SJCRH30 (cell line): ENCODE results near the gene C4orf17. TPM values are rescaled to one million over a fixed set of nuclear protein-coding genes. Genes with fewer than 3 reads are reported as not detected.

Experiments used
- DNase-seq, 2 experiments: peaks; one replicate each; pipeline ENCODE4 v3.0.0-alpha.2; 2015 to 2020
- H3K27ac ChIP-seq: fragments of 250-450 bp; sonication (Bioruptor Pico); 2 replicates; pipeline ENCODE4 v1.5.1; 2020; ENCODE audit warnings: mild to moderate bottlenecking, moderate library complexity
- H3K27me3 ChIP-seq: fragments of 250-450 bp; sonication (Bioruptor Pico); 2 replicates; pipeline ENCODE4 v1.5.1; 2020; ENCODE audit warnings: mild to moderate bottlenecking, moderate library complexity
- H3K36me3 ChIP-seq: fragments of 250-450 bp; sonication (Bioruptor Pico); 2 replicates; pipeline ENCODE4 v1.5.1; 2020; ENCODE audit warnings: mild to moderate bottlenecking, moderate library complexity
- H3K4me1 ChIP-seq: fragments of 250-450 bp; sonication (Bioruptor Pico); 2 replicates; pipeline ENCODE4 v1.5.1; 2020; ENCODE audit warnings: mild to moderate bottlenecking, moderate library complexity
- H3K4me3 ChIP-seq: fragments of 250-450 bp; sonication (Bioruptor Pico); 2 replicates; pipeline ENCODE4 v1.5.1; 2020; ENCODE audit warnings: mild to moderate bottlenecking, moderate library complexity
- H3K9me3 ChIP-seq: fragments of 250-450 bp; sonication (Bioruptor Pico); replicated peaks from 2 replicates; pipeline ENCODE4 v1.5.1; 2020; ENCODE audit warnings: mild to moderate bottlenecking, moderate library complexity
- total RNA-seq: library from RNA; depleted of rRNA; stranded (reverse); fragments of >200 nt; shearing (Covaris generic); gene quantifications from 2 replicates; pipeline ENCODE4 v1.2.3, GENCODE V29; 2014; rRNA removed

C4orf17 gene
- total RNA-seq, 1 experiment from 2014 or later: not detected

GRCh38 chr4:99572527-99573240 is 61.9 kb downstream of the C4orf17 start:
- no peaks in the 10 kb centered on the region for H3K9me3 ChIP-seq
- H3K36me3 ChIP-seq: no peaks in the 10 kb centered on the region
- H3K4me3 ChIP-seq: no peak overlapping the region
- no peaks in the 10 kb centered on the region for H3K4me1 ChIP-seq
- DNase-seq: no peak
- no peak overlapping the region for H3K27ac ChIP-seq
- H3K27me3 ChIP-seq: no peaks in the 10 kb centered on the region

DNA sequence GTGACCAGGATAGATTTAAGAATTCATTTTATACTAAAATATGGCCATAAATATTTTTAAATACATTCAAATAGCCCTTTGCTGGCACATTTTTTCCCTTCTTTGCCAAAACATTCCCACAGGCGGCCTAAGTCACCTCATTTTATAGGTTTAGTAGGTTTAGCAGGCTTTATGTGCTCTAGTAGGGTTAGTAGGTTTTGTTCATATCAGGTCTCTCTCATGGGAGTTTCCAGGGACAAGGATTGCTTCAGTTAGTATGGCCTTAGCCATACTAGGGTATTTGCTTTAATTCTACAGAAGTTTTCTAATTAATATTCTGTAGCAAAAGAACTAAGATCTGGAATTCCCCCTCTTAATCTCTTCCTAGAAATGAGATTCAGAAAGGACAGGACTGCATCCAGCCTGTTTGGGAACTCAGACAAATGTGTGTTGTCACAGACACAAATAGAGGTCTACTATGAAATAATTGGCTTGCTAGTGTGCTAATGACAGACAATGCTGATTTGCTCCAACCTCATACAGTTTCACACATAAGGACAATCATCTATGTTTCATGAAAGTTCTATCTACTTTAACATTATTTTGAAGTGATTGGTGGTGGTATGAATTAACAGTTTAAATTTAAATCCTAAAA is 63.0 kb downstream of the C4orf17 start:
- no peaks in the 10 kb centered on the region for H3K27me3 ChIP-seq

DNA sequence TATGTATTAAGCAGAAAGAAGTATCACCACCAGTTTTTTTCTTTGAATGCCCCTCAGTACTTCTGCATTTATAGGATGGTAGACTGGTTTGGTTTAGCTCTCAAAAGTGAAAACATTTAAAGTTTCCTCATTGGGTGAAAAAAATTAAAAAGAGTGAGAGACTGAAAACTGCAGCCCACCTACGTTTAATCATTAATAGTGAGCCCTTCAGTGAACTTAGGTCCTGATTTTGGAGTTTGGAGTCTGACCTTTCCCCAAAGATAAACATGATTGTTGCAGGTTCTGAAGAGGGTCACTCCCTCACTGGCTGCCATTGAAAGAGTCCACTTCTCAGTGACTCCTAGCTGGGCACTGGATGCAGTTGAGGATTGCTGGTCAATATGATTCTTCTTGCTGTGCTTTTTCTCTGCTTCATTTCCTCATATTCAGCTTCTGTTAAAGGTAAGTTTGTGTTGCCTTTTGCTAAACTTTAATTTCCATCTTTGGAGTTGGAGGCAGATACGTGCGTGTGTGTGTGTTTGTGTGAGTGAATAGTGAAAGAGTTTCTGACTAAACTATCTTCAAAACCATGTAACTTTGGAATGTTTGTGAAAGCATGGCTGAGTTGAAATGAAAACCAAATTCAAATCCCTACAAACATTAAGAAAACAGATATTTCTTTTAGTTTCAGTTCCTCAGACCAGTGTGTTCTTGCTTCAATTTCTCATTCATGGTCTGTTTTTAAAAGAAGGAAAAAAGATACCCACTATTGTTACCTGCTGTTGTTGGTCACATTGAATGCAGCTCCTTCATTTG is 63.9 kb downstream of the C4orf17 start, which contains the start of gene MTTP:
Gene MTTP, plus strand, starts transcription at position 295 of the 795 bp plus-strand sequence. Its CDS starts 86 bp downstream, at position 381.
- H3K9me3 ChIP-seq: no peaks in the 10 kb centered on the region
- no peaks in the 10 kb centered on the region for H3K4me1 ChIP-seq
- H3K4me3 ChIP-seq: no peak within 1 kb of the TSS
- no peak for DNase-seq
- no peaks in the 10 kb centered on the region for H3K27me3 ChIP-seq
- H3K36me3 ChIP-seq: no peaks in the 10 kb centered on the region
- no peak within 1 kb of the TSS for H3K27ac ChIP-seq

More for the DNA sequence above, 63.0 kb downstream of the C4orf17 start:
- no peaks in the 10 kb centered on the region for H3K4me1 ChIP-seq
- no peaks in the 10 kb centered on the region for H3K36me3 ChIP-seq
- H3K9me3 ChIP-seq: no peaks in the 10 kb centered on the region
- H3K27ac ChIP-seq: no peak overlapping the region
- DNase-seq: no peak
- H3K4me3 ChIP-seq: no peak overlapping the region

DNA sequence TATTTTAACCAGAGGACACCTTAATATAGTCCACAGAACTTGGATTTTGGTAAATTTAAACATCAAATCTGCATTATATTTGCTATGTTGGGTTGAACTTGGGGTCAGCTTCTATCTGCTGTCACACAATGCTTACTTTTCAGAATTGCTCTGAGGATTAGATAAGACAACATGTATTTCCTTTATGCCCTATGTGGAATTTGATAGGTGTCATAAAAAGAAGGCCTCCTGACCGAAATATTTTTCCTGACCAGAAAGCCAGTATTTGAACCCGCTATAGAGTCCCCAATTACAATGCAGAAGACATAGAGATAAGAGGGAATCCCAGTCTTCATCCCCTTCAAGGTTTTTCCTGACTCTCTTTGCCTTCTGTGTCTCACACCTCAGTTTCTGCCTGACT is 67.9 kb downstream of the C4orf17 start:
- Histone ChIP-seq H3K27me3 (no peaks in the 10 kb centered on the region), H3K36me3 (no peaks in the 10 kb centered on the region), H3K27ac (no peak overlapping the region), H3K4me1 (no peaks in the 10 kb centered on the region), H3K9me3 (no peaks in the 10 kb centered on the region), H3K4me3 (no peak overlapping the region)
- no peak for DNase-seq

GRCh38 chr4:99585516-99585915 is 74.7 kb downstream of the C4orf17 start:
- H3K4me3 ChIP-seq: no peak overlapping the region
- no peak for DNase-seq
- no peaks in the 10 kb centered on the region for H3K4me1 ChIP-seq
- no peaks in the 10 kb centered on the region for H3K27me3 ChIP-seq
- H3K9me3 ChIP-seq: no peaks in the 10 kb centered on the region
- no peaks in the 10 kb centered on the region for H3K36me3 ChIP-seq
- no peak overlapping the region for H3K27ac ChIP-seq

- Histone ChIP-seq H3K36me3 (no peaks in the 10 kb centered on the region), H3K27ac (no peak overlapping the region), H3K27me3 (no peaks in the 10 kb centered on the region), H3K4me3 (no peak overlapping the region), H3K9me3 (no peaks in the 10 kb centered on the region), H3K4me1 (no peaks in the 10 kb centered on the region)
- DNase-seq: no peak
Observed at GRCh38 chr4:99586322-99586721, 75.5 kb downstream of the C4orf17 start.

GRCh38 chr4:99586797-99587196 is 76.0 kb downstream of the C4orf17 start:
- Histone ChIP-seq H3K27ac (no peak overlapping the region), H3K36me3 (no peaks in the 10 kb centered on the region), H3K27me3 (no peaks in the 10 kb centered on the region), H3K9me3 (no peaks in the 10 kb centered on the region), H3K4me1 (no peaks in the 10 kb centered on the region), H3K4me3 (no peak overlapping the region)
- no peak for DNase-seq

DNA sequence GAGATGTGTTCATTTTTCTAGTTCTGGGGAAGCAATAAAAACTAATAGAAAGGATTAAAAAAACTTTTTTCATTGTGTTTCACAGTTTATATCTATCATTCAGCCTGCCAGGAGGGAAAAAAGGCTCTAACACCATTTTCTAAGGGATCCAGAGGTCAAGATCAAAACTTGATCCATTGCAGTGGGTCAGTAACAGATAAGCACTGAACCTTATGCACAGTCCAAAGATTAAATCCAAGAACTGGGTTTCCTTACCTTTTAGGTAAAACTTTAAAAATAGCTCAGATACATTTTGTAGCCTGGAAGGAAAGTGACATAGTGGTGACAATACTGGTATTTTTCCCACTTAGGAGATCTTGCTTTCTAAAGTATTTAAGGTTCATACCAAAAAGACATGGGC is 76.5 kb downstream of the C4orf17 start:
- no peak overlapping the region for H3K27ac ChIP-seq
- no peaks in the 10 kb centered on the region for H3K27me3 ChIP-seq
- H3K9me3 ChIP-seq: no peaks in the 10 kb centered on the region
- no peaks in the 10 kb centered on the region for H3K36me3 ChIP-seq
- no peaks in the 10 kb centered on the region for H3K4me1 ChIP-seq
- no peak for DNase-seq
- H3K4me3 ChIP-seq: no peak overlapping the region

- Histone ChIP-seq H3K4me1 (no peaks in the 10 kb centered on the region), H3K9me3 (no peaks in the 10 kb centered on the region), H3K27me3 (no peaks in the 10 kb centered on the region), H3K36me3 (no peaks in the 10 kb centered on the region), H3K4me3 (no peak overlapping the region), H3K27ac (no peak overlapping the region)
- DNase-seq: no peak
Observed at GRCh38 chr4:99587803-99588202, 77.0 kb downstream of the C4orf17 start.

DNA sequence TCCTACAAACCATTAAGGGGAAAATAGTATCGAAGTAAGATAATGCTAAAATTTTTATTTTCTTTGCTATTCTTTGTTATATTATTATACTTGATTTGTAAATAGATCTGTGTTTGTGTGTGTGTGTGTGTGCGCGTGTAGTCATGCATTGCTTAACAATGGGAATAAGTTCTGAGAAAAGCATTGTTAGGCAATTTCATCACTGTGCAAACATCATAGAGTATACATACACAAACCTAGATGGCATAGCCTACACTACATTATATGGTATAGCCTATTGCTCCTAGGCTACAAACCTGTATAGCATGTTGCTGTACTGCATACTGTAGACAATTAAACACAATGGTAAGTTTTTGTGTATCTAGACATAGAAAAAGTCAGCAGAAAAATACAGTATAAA is 80.9 kb downstream of the C4orf17 start:
- no peaks in the 10 kb centered on the region for H3K9me3 ChIP-seq
- H3K4me3 ChIP-seq: no peak overlapping the region
- DNase-seq: no peak
- no peak overlapping the region for H3K27ac ChIP-seq
- H3K4me1 ChIP-seq: no peaks in the 10 kb centered on the region
- H3K36me3 ChIP-seq: no peaks in the 10 kb centered on the region
- no peaks in the 10 kb centered on the region for H3K27me3 ChIP-seq

Other genes with a start within 250 kb of the C4orf17 start
- not detected in 2 replicates for gene ADH1A, start 220.0 kb upstream of the C4orf17 start, total RNA-seq
- not detected in 2 replicates for gene ADH1B, start 189.6 kb upstream of the C4orf17 start, total RNA-seq
- gene ADH1C, start 158.3 kb upstream of the C4orf17 start, total RNA-seq: not detected in 2 replicates
- gene ADH7, start 75.7 kb upstream of the C4orf17 start, total RNA-seq: not detected in 2 replicates
- 8.8 and 8.9 TPM in 2 replicates for gene TRMT10A, start 53.0 kb downstream of the C4orf17 start, total RNA-seq
- 0.20 TPM in 1 of 2 replicates, not detected in the other for gene MTTP, start 63.8 kb downstream of the C4orf17 start, total RNA-seq
- 8.8 and 10.1 TPM in 2 replicates for gene C4orf54, start 146.8 kb downstream of the C4orf17 start, total RNA-seq